IMR-90 (cell line): ENCODE data around the gene PCSK2. TPM values are rescaled to one million over a fixed set of nuclear protein-coding genes. Genes with fewer than 3 reads are reported as not detected.

Source experiments
- ATAC-seq: fragments of 200-7000 bp; cut with Tn5 transposase; 2 replicates; pipeline ENCODE4 v1.9.1; 2020; ENCODE audit warnings: low read depth, mild to moderate bottlenecking, moderate library complexity
- BruUV-seq: library from RNA; stranded (reverse); fragments of 400-500 nt; replicated peaks from 2 replicates; lab custom pipeline; 2021; lab: Mats Ljungman, UMichigan
- CTCF ChIA-PET: fragments of 300-600 bp; formaldehyde crosslinking; extraction: SDS; loops from one replicate; lab custom pipeline; 2021; ENCODE audit warnings: antibody characterized with exemption; lab: Yijun Ruan, JAX
- POLR2A ChIA-PET: fragments of 300-600 bp; sonication (Branson Sonifier 250); formaldehyde crosslinking; loops from one replicate; lab custom pipeline; 2022; ENCODE audit warnings: antibody characterized with exemption; ENCODE audit not compliant: unreplicated experiment; lab: Charles Lee
- DNase-seq: peaks from one replicate; pipeline ENCODE4 v3.0.0; 2013
- H2AFZ ChIP-seq: replicated peaks from 2 replicates; pipeline ENCODE3; 2013; ENCODE audit warnings: low read length, mild to moderate bottlenecking; ENCODE audit not compliant: poor library complexity
- H2AK5ac ChIP-seq: 2 replicates; pipeline ENCODE4 v1.6.1; 2013; ENCODE audit warnings: low read depth, low read length, inconsistent platforms
- H2AK9ac ChIP-seq: replicated peaks from 2 replicates; pipeline ENCODE3; 2013; ENCODE audit warnings: mild to moderate bottlenecking, low read depth, low read length, moderate library complexity; ENCODE audit not compliant: poor library complexity
- H2BK120ac ChIP-seq: 2 replicates; pipeline ENCODE4 v1.6.1; 2013; ENCODE audit warnings: low read depth, low read length, inconsistent platforms
- H2BK15ac ChIP-seq: 3 replicates; pipeline ENCODE4 v1.6.1; 2013; ENCODE audit warnings: low read depth, low read length, inconsistent platforms
- H2BK20ac ChIP-seq: 2 replicates; pipeline ENCODE4 v1.6.1; 2013; ENCODE audit warnings: low read depth, mild to moderate bottlenecking, inconsistent platforms, low read length, moderate library complexity
- H2BK5ac ChIP-seq: 2 replicates; pipeline ENCODE4 v1.6.1; 2013; ENCODE audit warnings: mild to moderate bottlenecking, low read depth, low read length, inconsistent platforms; ENCODE audit not compliant: poor library complexity, severe bottlenecking
- H3K14ac ChIP-seq: replicated peaks from 2 replicates; pipeline ENCODE4 v1.6.1; 2013; ENCODE audit warnings: low read depth, low read length, inconsistent platforms
- H3K18ac ChIP-seq: 2 replicates; pipeline ENCODE4 v1.6.1; 2013; ENCODE audit warnings: low read depth, low read length, control low read depth
- H3K23ac ChIP-seq: 2 replicates; pipeline ENCODE4 v1.6.1; 2013; ENCODE audit warnings: low read depth, low read length, inconsistent platforms
- H3K27ac ChIP-seq: 2 replicates; pipeline ENCODE4 v1.5.1; 2013; ENCODE audit warnings: mild to moderate bottlenecking, control low read depth, low read length; ENCODE audit not compliant: insufficient read depth
- H3K27me3 ChIP-seq: 2 replicates; pipeline ENCODE4 v1.6.1; 2013; ENCODE audit warnings: low read length; ENCODE audit not compliant: control insufficient read depth, insufficient read depth
- H3K36me3 ChIP-seq: 2 replicates; pipeline ENCODE4 v1.6.1; 2013; ENCODE audit warnings: low read length, mixed read lengths; ENCODE audit not compliant: control insufficient read depth, insufficient read depth
- H3K4ac ChIP-seq: 2 replicates; pipeline ENCODE4 v1.6.1; 2013; ENCODE audit warnings: low read depth, low read length, inconsistent platforms
- H3K4me1 ChIP-seq: 2 replicates; pipeline ENCODE4 v1.6.1; 2013; ENCODE audit warnings: low read length, mixed read lengths; ENCODE audit not compliant: control insufficient read depth, insufficient read depth
- H3K4me2 ChIP-seq: 2 replicates; pipeline ENCODE4 v1.6.1; 2013; ENCODE audit warnings: low read depth, mild to moderate bottlenecking, control low read depth, low read length, moderate library complexity
- H3K4me3 ChIP-seq: 2 replicates; pipeline ENCODE4 v1.5.1; 2013; ENCODE audit warnings: low read depth, mild to moderate bottlenecking, control low read depth, low read length, moderate library complexity; ENCODE audit not compliant: insufficient read depth
- H3K56ac ChIP-seq: 2 replicates; pipeline ENCODE4 v1.6.1; 2013; ENCODE audit warnings: low read length, inconsistent platforms; ENCODE audit not compliant: insufficient read depth; ENCODE audit errors: extremely low read depth
- H3K79me1 ChIP-seq, 2 experiments: 2 replicates each; pipeline ENCODE4 v1.6.1; 2013; ENCODE audit warnings: low read length in 2 of 2, inconsistent platforms in 1 of 2, low read depth in 1 of 2
- H3K9ac ChIP-seq: 2 replicates; pipeline ENCODE4 v1.6.1; 2013; ENCODE audit warnings: low read depth, low read length, control low read depth
- H3K9me1 ChIP-seq: 2 replicates; pipeline ENCODE4 v1.6.1; 2013; ENCODE audit warnings: low read length, inconsistent platforms; ENCODE audit not compliant: insufficient read depth
- H3K9me3 ChIP-seq: 2 replicates; pipeline ENCODE4 v1.6.1; 2013; ENCODE audit warnings: low read length; ENCODE audit not compliant: control insufficient read depth, insufficient read depth
- H4K20me1 ChIP-seq: 2 replicates; pipeline ENCODE4 v1.6.1; 2013; ENCODE audit warnings: low read length, inconsistent platforms; ENCODE audit not compliant: insufficient read depth
- H4K5ac ChIP-seq: 2 replicates; pipeline ENCODE4 v1.6.1; 2013; ENCODE audit warnings: mild to moderate bottlenecking, low read depth, low read length, control low read depth
- H4K8ac ChIP-seq, 2 experiments: 2 replicates each; pipeline ENCODE4 v1.6.1; 2013; ENCODE audit warnings: low read depth in 2 of 2, low read length in 2 of 2, control low read depth in 1 of 2, inconsistent platforms in 1 of 2
- H4K91ac ChIP-seq: 2 replicates; pipeline ENCODE4 v1.6.1; 2013; ENCODE audit warnings: low read depth, low read length, inconsistent platforms; ENCODE audit not compliant: insufficient read depth
- BHLHE40 ChIP-seq: fragments of 150-350 bp; IDR thresholded peaks from 2 replicates; pipeline ENCODE4 v1.6.1; 2016; ENCODE audit warnings: mild to moderate bottlenecking, low read depth, low read length
- CEBPB ChIP-seq: IDR thresholded peaks from 2 replicates; pipeline ENCODE4 v1.6.1; 2012; ENCODE audit warnings: low read depth, low read length, improper control_type of control experiment
- CHD1 ChIP-seq: IDR thresholded peaks from 2 replicates; pipeline ENCODE4 v1.6.1; 2012; ENCODE audit warnings: low read depth, low read length, improper control_type of control experiment
- FOS ChIP-seq: fragments of 150-350 bp; IDR thresholded peaks from 2 replicates; pipeline ENCODE4 v1.6.1; 2016; ENCODE audit warnings: low read depth, low read length
- MAFK ChIP-seq: IDR thresholded peaks from 2 replicates; pipeline ENCODE4 v1.6.1; 2012; ENCODE audit warnings: low read depth, low read length, improper control_type of control experiment
- MXI1 ChIP-seq: IDR thresholded peaks from 2 replicates; pipeline ENCODE4 v1.6.1; 2012; ENCODE audit warnings: low read depth, mild to moderate bottlenecking, low read length, moderate library complexity, borderline replicate concordance
- NFE2L2 ChIP-seq: fragments of 150-350 bp; IDR thresholded peaks from 2 replicates; pipeline ENCODE4 v1.6.1; 2016; ENCODE audit warnings: low read depth, mild to moderate bottlenecking, low read length
- POLR2A ChIP-seq: IDR thresholded peaks from 2 replicates; pipeline ENCODE4 v1.6.1; 2012; ENCODE audit warnings: mild to moderate bottlenecking, low read depth, low read length
- RAD21 ChIP-seq: IDR thresholded peaks from 2 replicates; pipeline ENCODE4 v1.6.1; 2012; ENCODE audit warnings: low read length, improper control_type of control experiment
- RCOR1 ChIP-seq: IDR thresholded peaks from 2 replicates; pipeline ENCODE4 v1.6.1; 2012; ENCODE audit warnings: mild to moderate bottlenecking, low read length, improper control_type of control experiment; ENCODE audit not compliant: insufficient replicate concordance
- RFX5 ChIP-seq: IDR thresholded peaks from 2 replicates; pipeline ENCODE4 v1.8.0; 2012; ENCODE audit warnings: low read depth, mild to moderate bottlenecking, low read length, moderate library complexity
- SMC3 ChIP-seq: fragments of 150-350 bp; IDR thresholded peaks from 2 replicates; pipeline ENCODE4 v1.6.1; 2016; ENCODE audit warnings: low read depth, mild to moderate bottlenecking, antibody characterized with exemption, low read length, moderate library complexity
- WGBS, 2 experiments: methylation state at CpG; one replicate each; pipeline versions ENCODE4 v1.1.5 to v1.1.7; 2013; ENCODE audit warnings: missing lambda C conversion rate in 2 of 2; ENCODE audit not compliant: insufficient read length in 1 of 2; ENCODE audit errors: extremely low coverage in 2 of 2; 5-methylcytosine and 5-hydroxymethylcytosine counted together
- dilution Hi-C: fragments of 300-500 bp; cut with HindIII; formaldehyde crosslinking; loops from one replicate; pipeline ENCODE4 v1.14.3; 2018; ENCODE audit warnings: low sequenced_read_pairs; ENCODE audit not compliant: unreplicated experiment
- in situ Hi-C: fragments of 300-500 bp; cut with MboI; formaldehyde crosslinking; loops from 3 replicates; pipeline ENCODE4 v1.14.3; 2019; ENCODE audit warnings: low sequenced_read_pairs, inconsistent platforms, mixed read lengths
- intact Hi-C: fragments of 100-400 bp; cut with micrococcal nuclease; formaldehyde crosslinking; loops from 2 replicates; pipeline ENCODE4 v1.10.0; 2022
- polyA plus RNA-seq, 3 experiments: library from polyadenylated mRNA; depleted of rRNA; stranded (reverse); fragments of >200 nt; gene quantifications; 2 replicates each; pipeline ENCODE4 v1.2.3, GENCODE V29; 2012; ENCODE audit warnings: low replicate concordance in 1 of 3
- total RNA-seq: library from RNA; depleted of rRNA; stranded (reverse); fragments of >200 nt; gene quantifications from 2 replicates; pipeline ENCODE4 v1.2.3, GENCODE V29; 2012
- TF ChIP-seq, protein P1 (sequence below): fragments of 150-350 bp; IDR thresholded peaks from 2 replicates; pipeline ENCODE4 v1.6.1; 2016; ENCODE audit warnings: low read depth, mild to moderate bottlenecking, low read length, moderate library complexity, borderline replicate concordance
- TF ChIP-seq, protein P2 (sequence below): conservative IDR thresholded peaks from 2 replicates; pipeline ENCODE4 v1.5.1; 2012; ENCODE audit warnings: mild to moderate bottlenecking, low read depth, low read length, improper control_type of control experiment
- TF ChIP-seq, protein P3 (sequence below): fragments of 150-350 bp; IDR thresholded peaks from 2 replicates; pipeline ENCODE4 v1.6.1; 2017; ENCODE audit warnings: mild to moderate bottlenecking, antibody characterized with exemption, low read length, low read depth

PCSK2 gene
- total and polyA plus RNA-seq, 2 of the 4 experiments (the other 2 are of a cell fraction), result not detected

DNA sequence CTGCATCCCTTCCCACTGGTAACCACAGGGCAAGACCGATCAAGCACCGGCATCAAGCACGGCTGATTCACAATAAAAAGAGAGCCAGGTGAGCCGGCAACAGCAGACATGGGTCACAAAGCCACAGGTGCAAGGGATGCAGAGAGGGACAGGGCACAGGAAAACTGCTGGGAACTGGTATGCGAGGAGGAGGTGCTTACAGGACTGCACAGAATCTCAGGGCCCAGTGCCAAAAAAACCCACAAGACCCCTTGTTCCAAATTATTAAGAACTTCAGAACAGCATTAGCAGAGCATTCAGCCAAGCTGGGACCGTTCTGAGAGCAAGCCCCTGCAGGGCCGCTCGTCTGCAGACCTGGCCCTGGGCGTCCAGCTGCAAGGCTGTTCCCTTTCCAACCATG lies 269.0 kb downstream of the PCSK2 start:
- Histone ChIP-seq H3K4me1 (peaks cover 4% of the 10 kb centered on the region; the same call in 1 of the 2 replicates), H3K4ac (no peak overlapping the region), H3K18ac (no peak overlapping the region), H3K9me1 (0 out of 2 replicates have a peak, but pooled peaks cover 2% of the 10 kb centered on the region), H2AFZ (no peak overlapping the region), H4K91ac (no peak overlapping the region), H3K14ac (no peak overlapping the region), H4K5ac (no peak overlapping the region), H3K23ac (no peak overlapping the region), H3K79me1 (no peaks in the 10 kb centered on the region), H3K9ac (no peak overlapping the region), H3K36me3 (no peaks in the 10 kb centered on the region), H2BK20ac (no peak overlapping the region), H2BK15ac (no peak overlapping the region), H3K56ac (no peak overlapping the region), H3K27me3 (peaks cover 22% of the 10 kb centered on the region), H3K27ac (no peak overlapping the region), H3K9me3 (no peaks in the 10 kb centered on the region), H2AK9ac (no peak overlapping the region), H2BK120ac (no peak overlapping the region), H4K8ac (no peak overlapping the region), H3K4me3 (no peak overlapping the region), H3K4me2 (no peak overlapping the region), H2BK5ac (no peak overlapping the region), H2AK5ac (no peak overlapping the region), H4K20me1 (no peaks in the 10 kb centered on the region)
- no TSS peak for BruUV-seq
- ChIA-PET POLR2A (no interaction called here), CTCF (interaction anchor here (1.1 kb wide), 1 partner anchor 16 kb away, joined by 3 read pairs; no protein-coding TSS in a partner anchor)
- WGBS, 2 experiments, result 85% methylated on average over 4 of the region's 9 CpGs; no CpG with 5 or more reads in 1 of the 2 experiments
- ATAC-seq, result no peak
- dilution Hi-C loops (no loop called here), in situ Hi-C loops (no loop called here), intact Hi-C loops (loop anchor here (5.0 kb wide), 1 partner anchor 694 kb away; no protein-coding TSS in a partner anchor)
- no peak for TF ChIP-seq FOS
- no peak for TF ChIP-seq MXI1
- TF ChIP-seq, protein P1, sequence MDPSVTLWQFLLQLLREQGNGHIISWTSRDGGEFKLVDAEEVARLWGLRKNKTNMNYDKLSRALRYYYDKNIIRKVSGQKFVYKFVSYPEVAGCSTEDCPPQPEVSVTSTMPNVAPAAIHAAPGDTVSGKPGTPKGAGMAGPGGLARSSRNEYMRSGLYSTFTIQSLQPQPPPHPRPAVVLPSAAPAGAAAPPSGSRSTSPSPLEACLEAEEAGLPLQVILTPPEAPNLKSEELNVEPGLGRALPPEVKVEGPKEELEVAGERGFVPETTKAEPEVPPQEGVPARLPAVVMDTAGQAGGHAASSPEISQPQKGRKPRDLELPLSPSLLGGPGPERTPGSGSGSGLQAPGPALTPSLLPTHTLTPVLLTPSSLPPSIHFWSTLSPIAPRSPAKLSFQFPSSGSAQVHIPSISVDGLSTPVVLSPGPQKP, result no peak
- TF ChIP-seq, protein P2, sequence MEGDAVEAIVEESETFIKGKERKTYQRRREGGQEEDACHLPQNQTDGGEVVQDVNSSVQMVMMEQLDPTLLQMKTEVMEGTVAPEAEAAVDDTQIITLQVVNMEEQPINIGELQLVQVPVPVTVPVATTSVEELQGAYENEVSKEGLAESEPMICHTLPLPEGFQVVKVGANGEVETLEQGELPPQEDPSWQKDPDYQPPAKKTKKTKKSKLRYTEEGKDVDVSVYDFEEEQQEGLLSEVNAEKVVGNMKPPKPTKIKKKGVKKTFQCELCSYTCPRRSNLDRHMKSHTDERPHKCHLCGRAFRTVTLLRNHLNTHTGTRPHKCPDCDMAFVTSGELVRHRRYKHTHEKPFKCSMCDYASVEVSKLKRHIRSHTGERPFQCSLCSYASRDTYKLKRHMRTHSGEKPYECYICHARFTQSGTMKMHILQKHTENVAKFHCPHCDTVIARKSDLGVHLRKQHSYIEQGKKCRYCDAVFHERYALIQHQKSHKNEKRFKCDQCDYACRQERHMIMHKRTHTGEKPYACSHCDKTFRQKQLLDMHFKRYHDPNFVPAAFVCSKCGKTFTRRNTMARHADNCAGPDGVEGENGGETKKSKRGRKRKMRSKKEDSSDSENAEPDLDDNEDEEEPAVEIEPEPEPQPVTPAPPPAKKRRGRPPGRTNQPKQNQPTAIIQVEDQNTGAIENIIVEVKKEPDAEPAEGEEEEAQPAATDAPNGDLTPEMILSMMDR, result no peak
- no peak for TF ChIP-seq NFE2L2
- no peak for TF ChIP-seq POLR2A
- TF ChIP-seq MAFK, result no peak
- TF ChIP-seq SMC3, result no peak
- TF ChIP-seq CEBPB, result no peak
- no peak for TF ChIP-seq BHLHE40
- no peak for TF ChIP-seq RAD21
- TF ChIP-seq RFX5, result no peak
- TF ChIP-seq, protein P3, sequence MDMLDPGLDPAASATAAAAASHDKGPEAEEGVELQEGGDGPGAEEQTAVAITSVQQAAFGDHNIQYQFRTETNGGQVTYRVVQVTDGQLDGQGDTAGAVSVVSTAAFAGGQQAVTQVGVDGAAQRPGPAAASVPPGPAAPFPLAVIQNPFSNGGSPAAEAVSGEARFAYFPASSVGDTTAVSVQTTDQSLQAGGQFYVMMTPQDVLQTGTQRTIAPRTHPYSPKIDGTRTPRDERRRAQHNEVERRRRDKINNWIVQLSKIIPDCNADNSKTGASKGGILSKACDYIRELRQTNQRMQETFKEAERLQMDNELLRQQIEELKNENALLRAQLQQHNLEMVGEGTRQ, result no peak
- no peak for TF ChIP-seq CHD1
- no peak for TF ChIP-seq RCOR1
- DNase-seq, result no peak
